Smooth muscle cell (in vitro differentiated cells): ENCODE data around the gene SDE2. TPM values are rescaled to one million over a fixed set of nuclear protein-coding genes. Genes with fewer than 3 reads are reported as not detected.
"Not testable (repeated sequence)": the region's sequence is repeated elsewhere in the genome, so short reads cannot be mapped to it uniquely, and the experiment has no call there.

Source experiments
- DNase-seq: peaks from one replicate; lab custom pipeline; 2025; ENCODE audit not compliant: unreplicated experiment; lab: John Stamatoyannopoulos, UW
- H2AFZ ChIP-seq: fragments of 200-600 bp; sonication (generic); 2 replicates; pipeline ENCODE4 v1.6.0; 2016; ENCODE audit warnings: antibody characterized with exemption, low read depth, mild to moderate bottlenecking
- H3F3A ChIP-seq: fragments of 200-600 bp; sonication (generic); 2 replicates; pipeline ENCODE4 v1.6.0; 2017; ENCODE audit warnings: antibody characterized with exemption, low read depth
- H3K27ac ChIP-seq: fragments of 200-600 bp; sonication (generic); 2 replicates; pipeline ENCODE4 v1.5.1; 2016; ENCODE audit warnings: low read depth, mild to moderate bottlenecking
- H3K27me3 ChIP-seq: fragments of 200-600 bp; sonication (generic); 2 replicates; pipeline ENCODE4 v1.6.1; 2016; ENCODE audit warnings: low read depth, mild to moderate bottlenecking
- H3K36me3 ChIP-seq: fragments of 200-600 bp; sonication (generic); 2 replicates; pipeline ENCODE4 v1.5.1; 2016; ENCODE audit warnings: low read depth
- H3K4me1 ChIP-seq: fragments of 200-600 bp; sonication (generic); 2 replicates; pipeline ENCODE4 v1.5.1; 2016; ENCODE audit warnings: low read depth
- H3K4me2 ChIP-seq: fragments of 200-600 bp; sonication (generic); 2 replicates; pipeline ENCODE4 v1.6.0; 2016; ENCODE audit warnings: mild to moderate bottlenecking
- H3K4me3 ChIP-seq: fragments of 200-600 bp; sonication (generic); 2 replicates; pipeline ENCODE4 v1.5.1; 2016; ENCODE audit warnings: mild to moderate bottlenecking
- H3K79me2 ChIP-seq: fragments of 200-600 bp; sonication (generic); 2 replicates; pipeline ENCODE4 v1.6.0; 2016; ENCODE audit warnings: low read depth, mild to moderate bottlenecking
- H3K9ac ChIP-seq: fragments of 200-600 bp; sonication (generic); 2 replicates; pipeline ENCODE4 v1.6.0; 2016; ENCODE audit warnings: low read depth
- H3K9me3 ChIP-seq: fragments of 200-600 bp; sonication (generic); replicated peaks from 2 replicates; pipeline ENCODE4 v1.5.1; 2016; ENCODE audit warnings: low read depth
- H4K20me1 ChIP-seq: fragments of 200-600 bp; sonication (generic); 2 replicates; pipeline ENCODE4 v1.6.0; 2016; ENCODE audit warnings: low read depth
- WGBS: methylation state at CpG from one replicate; pipeline ENCODE4 v1.1.7; 2016; ENCODE audit warnings: low lambda C conversion rate; 5-methylcytosine and 5-hydroxymethylcytosine counted together
- polyA plus RNA-seq: library from polyadenylated mRNA; unstranded; fragments of >200 nt; fragmentation: Nextera tagmentation; extraction: Ambion mirVana; gene quantifications from 2 replicates; pipeline ENCODE4 v1.2.1, GENCODE V29; 2016
- total RNA-seq: library from RNA; depleted of rRNA; stranded (reverse); fragments of >200 nt; gene quantifications from 2 replicates; pipeline ENCODE4 v1.2.3, GENCODE V29; 2014
- TF ChIP-seq, protein P1 (sequence below): fragments of 200-600 bp; sonication (generic); IDR thresholded peaks from 2 replicates; pipeline ENCODE4 v1.5.1; 2017; ENCODE audit warnings: borderline replicate concordance, mild to moderate bottlenecking, antibody characterized with exemption; ENCODE audit not compliant: insufficient read depth, poor library complexity, severe bottlenecking

SDE2 gene
- total and polyA plus RNA-seq, 2 experiments from 2014 or later = 20.2 to 30.5 TPM

DNA sequence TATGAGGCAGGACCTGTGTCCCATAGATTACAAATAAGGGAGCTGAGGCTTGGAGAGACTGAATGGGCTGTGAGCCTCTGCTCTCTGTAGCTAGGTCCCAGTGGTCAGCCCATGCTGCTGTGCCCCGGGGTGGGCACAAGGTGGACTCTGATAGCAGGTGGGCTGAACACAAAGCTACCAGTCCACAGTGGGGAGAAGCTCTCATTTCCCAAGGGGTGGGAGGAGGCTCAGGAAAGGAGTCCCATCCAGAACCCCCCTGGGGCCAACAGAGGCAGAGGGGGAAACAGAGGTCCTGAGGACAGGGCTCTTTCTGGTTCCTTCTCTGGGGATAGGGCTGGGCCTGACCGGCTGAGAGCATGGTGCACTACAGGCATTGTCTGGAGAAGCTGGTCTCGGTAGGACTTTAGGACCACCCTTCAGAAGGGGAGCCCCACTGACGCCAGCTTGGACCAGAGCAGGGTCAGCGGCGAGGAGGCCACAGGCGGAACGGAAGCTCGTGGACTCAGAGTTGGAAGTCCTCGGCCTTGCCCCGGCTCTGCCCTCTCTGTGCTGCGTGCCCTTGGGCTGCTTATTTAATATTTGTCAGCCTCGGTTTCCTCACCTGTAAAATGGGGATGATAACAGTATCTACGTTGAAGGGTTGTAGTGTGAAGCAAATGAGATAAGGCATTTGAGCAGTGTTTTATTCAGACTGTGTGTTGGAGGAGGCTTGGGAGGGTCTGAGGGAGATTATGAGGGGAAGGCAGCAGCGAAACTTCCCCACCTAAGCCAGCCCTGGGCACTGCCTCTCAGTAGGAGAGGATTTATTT lies 26.6 kb downstream of the SDE2 start:
- no peak overlapping the region for H3K4me3 ChIP-seq
- 94% methylated on average over 15 of the region's 15 CpGs for WGBS
- no peak for DNase-seq

DNA sequence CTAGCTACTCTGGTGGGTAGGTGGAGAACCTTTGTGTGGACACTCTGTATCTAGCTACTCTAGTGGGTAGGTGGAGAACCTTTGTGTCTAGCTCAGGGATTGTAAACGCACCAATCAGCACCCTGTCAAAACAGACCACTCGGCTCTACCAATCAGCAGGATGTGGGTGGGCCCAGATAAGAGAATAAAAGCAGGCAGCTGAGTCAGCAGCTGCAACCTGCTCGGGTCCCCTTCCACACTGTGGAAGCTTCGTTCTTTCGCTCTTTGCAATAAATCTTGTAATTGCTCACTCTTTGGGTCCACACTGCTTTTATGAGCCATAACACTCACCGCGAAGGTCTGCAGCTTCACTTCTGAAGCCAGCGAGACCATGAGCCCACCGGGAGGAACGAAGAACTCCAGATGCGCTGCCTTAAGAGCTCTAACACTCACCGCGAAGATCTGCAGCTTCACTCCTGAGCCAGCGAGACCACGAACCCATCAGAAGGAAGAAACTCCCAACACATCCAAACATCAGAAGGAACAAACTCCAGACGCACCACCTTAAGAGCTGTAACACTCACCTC lies 28.5 kb downstream of the SDE2 start:
- not testable (repeated sequence) for H3K9ac ChIP-seq, H3K79me2 ChIP-seq, H3K27ac ChIP-seq, H3K4me3 ChIP-seq, H3K36me3 ChIP-seq, H3F3A ChIP-seq, H3K9me3 ChIP-seq, H2AFZ ChIP-seq, H3K4me1 ChIP-seq, H3K27me3 ChIP-seq, H4K20me1 ChIP-seq, H3K4me2 ChIP-seq, DNase-seq
- WGBS = 86% methylated on average over 16 of the region's 16 CpGs

More for the DNA sequence above, 26.6 kb downstream of the SDE2 start:
- TF ChIP-seq, protein P1, sequence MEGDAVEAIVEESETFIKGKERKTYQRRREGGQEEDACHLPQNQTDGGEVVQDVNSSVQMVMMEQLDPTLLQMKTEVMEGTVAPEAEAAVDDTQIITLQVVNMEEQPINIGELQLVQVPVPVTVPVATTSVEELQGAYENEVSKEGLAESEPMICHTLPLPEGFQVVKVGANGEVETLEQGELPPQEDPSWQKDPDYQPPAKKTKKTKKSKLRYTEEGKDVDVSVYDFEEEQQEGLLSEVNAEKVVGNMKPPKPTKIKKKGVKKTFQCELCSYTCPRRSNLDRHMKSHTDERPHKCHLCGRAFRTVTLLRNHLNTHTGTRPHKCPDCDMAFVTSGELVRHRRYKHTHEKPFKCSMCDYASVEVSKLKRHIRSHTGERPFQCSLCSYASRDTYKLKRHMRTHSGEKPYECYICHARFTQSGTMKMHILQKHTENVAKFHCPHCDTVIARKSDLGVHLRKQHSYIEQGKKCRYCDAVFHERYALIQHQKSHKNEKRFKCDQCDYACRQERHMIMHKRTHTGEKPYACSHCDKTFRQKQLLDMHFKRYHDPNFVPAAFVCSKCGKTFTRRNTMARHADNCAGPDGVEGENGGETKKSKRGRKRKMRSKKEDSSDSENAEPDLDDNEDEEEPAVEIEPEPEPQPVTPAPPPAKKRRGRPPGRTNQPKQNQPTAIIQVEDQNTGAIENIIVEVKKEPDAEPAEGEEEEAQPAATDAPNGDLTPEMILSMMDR = no peak
- H3F3A ChIP-seq = no peaks in the 10 kb centered on the region
- no peaks in the 10 kb centered on the region for H3K4me1 ChIP-seq
- no peak overlapping the region for H3K4me2 ChIP-seq
- H3K9ac ChIP-seq = no peak overlapping the region
- H3K79me2 ChIP-seq = no peaks in the 10 kb centered on the region
- H3K27me3 ChIP-seq = no peaks in the 10 kb centered on the region
- no peak overlapping the region for H3K27ac ChIP-seq
- no peaks in the 10 kb centered on the region for H3K9me3 ChIP-seq
- no peaks in the 10 kb centered on the region for H4K20me1 ChIP-seq
- H3K36me3 ChIP-seq = no peaks in the 10 kb centered on the region
- H2AFZ ChIP-seq = no peak overlapping the region

DNA sequence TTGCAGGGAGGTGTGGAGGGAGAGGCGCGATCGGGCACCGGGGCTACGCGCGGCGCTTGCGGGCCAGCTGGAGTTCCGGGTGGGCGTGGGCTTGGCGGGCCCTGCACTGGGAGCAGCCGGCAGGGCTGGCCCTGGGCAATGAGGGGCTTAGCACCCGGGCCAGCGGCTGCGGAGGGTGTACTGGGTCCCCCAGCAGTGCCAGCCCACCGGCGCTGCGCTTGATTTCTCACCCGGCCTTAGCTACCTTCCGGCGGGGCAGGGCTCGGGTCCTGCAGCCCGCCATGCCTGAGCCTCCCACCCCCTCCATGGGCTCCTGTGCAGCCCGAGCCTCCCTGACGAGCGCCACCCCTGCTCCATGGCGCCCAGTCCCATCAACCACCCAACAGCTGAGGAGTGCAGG lies 29.4 kb downstream of the SDE2 start:
- not testable (repeated sequence) for H4K20me1 ChIP-seq, H3K9me3 ChIP-seq, H2AFZ ChIP-seq, H3K4me1 ChIP-seq, H3K36me3 ChIP-seq, H3K27me3 ChIP-seq, H3K9ac ChIP-seq, H3K27ac ChIP-seq, DNase-seq, H3K4me2 ChIP-seq, H3K79me2 ChIP-seq, H3K4me3 ChIP-seq, H3F3A ChIP-seq
- WGBS = 98% methylated on average over 25 of the region's 28 CpGs

DNA sequence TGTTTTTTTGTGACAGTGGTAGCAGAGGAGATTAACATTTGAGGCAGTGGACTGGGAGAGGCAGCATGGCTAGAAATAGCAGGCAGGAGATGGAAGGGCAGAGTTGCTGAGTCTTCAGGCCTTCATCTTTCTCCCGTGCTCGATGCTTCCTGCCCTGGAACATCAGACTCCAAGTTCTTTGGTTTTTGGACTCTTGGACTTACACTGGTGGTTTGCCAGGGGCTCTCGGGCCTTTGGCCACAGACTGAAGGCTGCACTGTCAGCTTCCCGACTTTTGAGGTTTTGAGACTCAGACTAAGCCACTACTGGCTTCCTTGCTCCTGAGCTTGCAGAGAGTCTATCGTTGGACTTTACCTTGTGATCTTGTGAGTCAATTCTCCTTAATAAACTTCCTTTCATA lies 33.9 kb downstream of the SDE2 start:
- Histone ChIP-seq H2AFZ (no peak overlapping the region), H3K4me2 (no peak overlapping the region), H3K27ac (no peak overlapping the region), H3K36me3 (no peaks in the 10 kb centered on the region), H3K9me3 (no peaks in the 10 kb centered on the region), H3F3A (no peaks in the 10 kb centered on the region), H3K27me3 (peaks cover 11% of the 10 kb centered on the region), H3K4me3 (no peak overlapping the region), H3K4me1 (no peaks in the 10 kb centered on the region), H4K20me1 (no peaks in the 10 kb centered on the region), H3K79me2 (no peaks in the 10 kb centered on the region), H3K9ac (no peak overlapping the region)
- no peak for DNase-seq
- TF ChIP-seq, protein P1 = no peak
- 95% methylated on average over 5 of the region's 5 CpGs for WGBS
